ENCODE results near the gene MRTFA.

DNA sequence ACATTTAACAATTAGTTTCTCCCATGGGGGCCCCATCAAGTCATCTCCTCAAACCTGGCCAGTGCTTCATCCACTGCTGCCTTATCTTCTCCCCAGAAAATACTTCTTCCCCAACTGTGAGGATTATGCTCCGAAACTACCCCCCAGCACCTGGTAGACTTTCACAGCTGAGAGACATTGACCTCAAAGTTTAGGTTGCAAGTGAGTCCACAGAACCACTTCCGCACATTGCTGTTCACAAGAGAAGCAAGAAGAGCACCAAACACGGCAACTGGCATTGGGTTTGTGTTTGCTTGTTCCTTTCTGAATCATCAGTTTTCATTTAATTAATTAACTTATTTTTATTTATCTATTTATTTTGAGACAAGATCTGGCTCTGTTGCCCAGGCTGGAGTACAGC is 48.9 kb upstream of the MRTFA start:
- TF ChIP-seq, protein P1, sequence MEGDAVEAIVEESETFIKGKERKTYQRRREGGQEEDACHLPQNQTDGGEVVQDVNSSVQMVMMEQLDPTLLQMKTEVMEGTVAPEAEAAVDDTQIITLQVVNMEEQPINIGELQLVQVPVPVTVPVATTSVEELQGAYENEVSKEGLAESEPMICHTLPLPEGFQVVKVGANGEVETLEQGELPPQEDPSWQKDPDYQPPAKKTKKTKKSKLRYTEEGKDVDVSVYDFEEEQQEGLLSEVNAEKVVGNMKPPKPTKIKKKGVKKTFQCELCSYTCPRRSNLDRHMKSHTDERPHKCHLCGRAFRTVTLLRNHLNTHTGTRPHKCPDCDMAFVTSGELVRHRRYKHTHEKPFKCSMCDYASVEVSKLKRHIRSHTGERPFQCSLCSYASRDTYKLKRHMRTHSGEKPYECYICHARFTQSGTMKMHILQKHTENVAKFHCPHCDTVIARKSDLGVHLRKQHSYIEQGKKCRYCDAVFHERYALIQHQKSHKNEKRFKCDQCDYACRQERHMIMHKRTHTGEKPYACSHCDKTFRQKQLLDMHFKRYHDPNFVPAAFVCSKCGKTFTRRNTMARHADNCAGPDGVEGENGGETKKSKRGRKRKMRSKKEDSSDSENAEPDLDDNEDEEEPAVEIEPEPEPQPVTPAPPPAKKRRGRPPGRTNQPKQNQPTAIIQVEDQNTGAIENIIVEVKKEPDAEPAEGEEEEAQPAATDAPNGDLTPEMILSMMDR (IDR thresholded peaks at IDR 0.05), result no peak
- TF ChIP-seq POLR2A (IDR thresholded peaks at IDR 0.05), result no peak
